IMR-90 (cell line): ENCODE results near the gene MYOCD. TPM values are rescaled to one million over a fixed set of nuclear protein-coding genes. Genes with fewer than 3 reads are reported as not detected.

Source experiments
- ATAC-seq: fragments of 200-7000 bp; cut with Tn5 transposase; 2 replicates; pipeline ENCODE4 v1.9.1; 2020; ENCODE audit warnings: low read depth, mild to moderate bottlenecking, moderate library complexity
- BruUV-seq: library from RNA; stranded (reverse); fragments of 400-500 nt; replicated peaks from 2 replicates; lab custom pipeline; 2021; lab: Mats Ljungman, UMichigan
- CTCF ChIA-PET: fragments of 300-600 bp; formaldehyde crosslinking; extraction: SDS; loops from one replicate; lab custom pipeline; 2021; ENCODE audit warnings: antibody characterized with exemption; lab: Yijun Ruan, JAX
- POLR2A ChIA-PET: fragments of 300-600 bp; sonication (Branson Sonifier 250); formaldehyde crosslinking; loops from one replicate; lab custom pipeline; 2022; ENCODE audit warnings: antibody characterized with exemption; ENCODE audit not compliant: unreplicated experiment; lab: Charles Lee
- DNase-seq: peaks from one replicate; pipeline ENCODE4 v3.0.0; 2013
- H2AFZ ChIP-seq: replicated peaks from 2 replicates; pipeline ENCODE3; 2013; ENCODE audit warnings: low read length, mild to moderate bottlenecking; ENCODE audit not compliant: poor library complexity
- H2AK5ac ChIP-seq: 2 replicates; pipeline ENCODE4 v1.6.1; 2013; ENCODE audit warnings: low read depth, low read length, inconsistent platforms
- H2AK9ac ChIP-seq: replicated peaks from 2 replicates; pipeline ENCODE3; 2013; ENCODE audit warnings: mild to moderate bottlenecking, low read depth, low read length, moderate library complexity; ENCODE audit not compliant: poor library complexity
- H2BK120ac ChIP-seq: 2 replicates; pipeline ENCODE4 v1.6.1; 2013; ENCODE audit warnings: low read depth, low read length, inconsistent platforms
- H2BK15ac ChIP-seq: 3 replicates; pipeline ENCODE4 v1.6.1; 2013; ENCODE audit warnings: low read depth, low read length, inconsistent platforms
- H2BK20ac ChIP-seq: 2 replicates; pipeline ENCODE4 v1.6.1; 2013; ENCODE audit warnings: low read depth, mild to moderate bottlenecking, inconsistent platforms, low read length, moderate library complexity
- H2BK5ac ChIP-seq: 2 replicates; pipeline ENCODE4 v1.6.1; 2013; ENCODE audit warnings: mild to moderate bottlenecking, low read depth, low read length, inconsistent platforms; ENCODE audit not compliant: poor library complexity, severe bottlenecking
- H3K14ac ChIP-seq: replicated peaks from 2 replicates; pipeline ENCODE4 v1.6.1; 2013; ENCODE audit warnings: low read depth, low read length, inconsistent platforms
- H3K18ac ChIP-seq: 2 replicates; pipeline ENCODE4 v1.6.1; 2013; ENCODE audit warnings: low read depth, low read length, control low read depth
- H3K23ac ChIP-seq: 2 replicates; pipeline ENCODE4 v1.6.1; 2013; ENCODE audit warnings: low read depth, low read length, inconsistent platforms
- H3K27ac ChIP-seq: 2 replicates; pipeline ENCODE4 v1.5.1; 2013; ENCODE audit warnings: mild to moderate bottlenecking, control low read depth, low read length; ENCODE audit not compliant: insufficient read depth
- H3K27me3 ChIP-seq: 2 replicates; pipeline ENCODE4 v1.6.1; 2013; ENCODE audit warnings: low read length; ENCODE audit not compliant: control insufficient read depth, insufficient read depth
- H3K36me3 ChIP-seq: 2 replicates; pipeline ENCODE4 v1.6.1; 2013; ENCODE audit warnings: low read length, mixed read lengths; ENCODE audit not compliant: control insufficient read depth, insufficient read depth
- H3K4ac ChIP-seq: 2 replicates; pipeline ENCODE4 v1.6.1; 2013; ENCODE audit warnings: low read depth, low read length, inconsistent platforms
- H3K4me1 ChIP-seq: 2 replicates; pipeline ENCODE4 v1.6.1; 2013; ENCODE audit warnings: low read length, mixed read lengths; ENCODE audit not compliant: control insufficient read depth, insufficient read depth
- H3K4me2 ChIP-seq: 2 replicates; pipeline ENCODE4 v1.6.1; 2013; ENCODE audit warnings: low read depth, mild to moderate bottlenecking, control low read depth, low read length, moderate library complexity
- H3K4me3 ChIP-seq: 2 replicates; pipeline ENCODE4 v1.5.1; 2013; ENCODE audit warnings: low read depth, mild to moderate bottlenecking, control low read depth, low read length, moderate library complexity; ENCODE audit not compliant: insufficient read depth
- H3K56ac ChIP-seq: 2 replicates; pipeline ENCODE4 v1.6.1; 2013; ENCODE audit warnings: low read length, inconsistent platforms; ENCODE audit not compliant: insufficient read depth; ENCODE audit errors: extremely low read depth
- H3K79me1 ChIP-seq, 2 experiments: 2 replicates each; pipeline ENCODE4 v1.6.1; 2013; ENCODE audit warnings: low read length in 2 of 2, inconsistent platforms in 1 of 2, low read depth in 1 of 2
- H3K9ac ChIP-seq: 2 replicates; pipeline ENCODE4 v1.6.1; 2013; ENCODE audit warnings: low read depth, low read length, control low read depth
- H3K9me1 ChIP-seq: 2 replicates; pipeline ENCODE4 v1.6.1; 2013; ENCODE audit warnings: low read length, inconsistent platforms; ENCODE audit not compliant: insufficient read depth
- H3K9me3 ChIP-seq: 2 replicates; pipeline ENCODE4 v1.6.1; 2013; ENCODE audit warnings: low read length; ENCODE audit not compliant: control insufficient read depth, insufficient read depth
- H4K20me1 ChIP-seq: 2 replicates; pipeline ENCODE4 v1.6.1; 2013; ENCODE audit warnings: low read length, inconsistent platforms; ENCODE audit not compliant: insufficient read depth
- H4K5ac ChIP-seq: 2 replicates; pipeline ENCODE4 v1.6.1; 2013; ENCODE audit warnings: mild to moderate bottlenecking, low read depth, low read length, control low read depth
- H4K8ac ChIP-seq, 2 experiments: 2 replicates each; pipeline ENCODE4 v1.6.1; 2013; ENCODE audit warnings: low read depth in 2 of 2, low read length in 2 of 2, control low read depth in 1 of 2, inconsistent platforms in 1 of 2
- H4K91ac ChIP-seq: 2 replicates; pipeline ENCODE4 v1.6.1; 2013; ENCODE audit warnings: low read depth, low read length, inconsistent platforms; ENCODE audit not compliant: insufficient read depth
- BHLHE40 ChIP-seq: fragments of 150-350 bp; IDR thresholded peaks from 2 replicates; pipeline ENCODE4 v1.6.1; 2016; ENCODE audit warnings: mild to moderate bottlenecking, low read depth, low read length
- CHD1 ChIP-seq: IDR thresholded peaks from 2 replicates; pipeline ENCODE4 v1.6.1; 2012; ENCODE audit warnings: low read depth, low read length, improper control_type of control experiment
- FOS ChIP-seq: fragments of 150-350 bp; IDR thresholded peaks from 2 replicates; pipeline ENCODE4 v1.6.1; 2016; ENCODE audit warnings: low read depth, low read length
- MXI1 ChIP-seq: IDR thresholded peaks from 2 replicates; pipeline ENCODE4 v1.6.1; 2012; ENCODE audit warnings: low read depth, mild to moderate bottlenecking, low read length, moderate library complexity, borderline replicate concordance
- NFE2L2 ChIP-seq: fragments of 150-350 bp; IDR thresholded peaks from 2 replicates; pipeline ENCODE4 v1.6.1; 2016; ENCODE audit warnings: low read depth, mild to moderate bottlenecking, low read length
- RAD21 ChIP-seq: IDR thresholded peaks from 2 replicates; pipeline ENCODE4 v1.6.1; 2012; ENCODE audit warnings: low read length, improper control_type of control experiment
- SMC3 ChIP-seq: fragments of 150-350 bp; IDR thresholded peaks from 2 replicates; pipeline ENCODE4 v1.6.1; 2016; ENCODE audit warnings: low read depth, mild to moderate bottlenecking, antibody characterized with exemption, low read length, moderate library complexity
- WGBS, 2 experiments: methylation state at CpG; one replicate each; pipeline versions ENCODE4 v1.1.5 to v1.1.7; 2013; ENCODE audit warnings: missing lambda C conversion rate in 2 of 2; ENCODE audit not compliant: insufficient read length in 1 of 2; ENCODE audit errors: extremely low coverage in 2 of 2; 5-methylcytosine and 5-hydroxymethylcytosine counted together
- dilution Hi-C: fragments of 300-500 bp; cut with HindIII; formaldehyde crosslinking; loops from one replicate; pipeline ENCODE4 v1.14.3; 2018; ENCODE audit warnings: low sequenced_read_pairs; ENCODE audit not compliant: unreplicated experiment
- in situ Hi-C: fragments of 300-500 bp; cut with MboI; formaldehyde crosslinking; loops from 3 replicates; pipeline ENCODE4 v1.14.3; 2019; ENCODE audit warnings: low sequenced_read_pairs, inconsistent platforms, mixed read lengths
- intact Hi-C: fragments of 100-400 bp; cut with micrococcal nuclease; formaldehyde crosslinking; loops from 2 replicates; pipeline ENCODE4 v1.10.0; 2022
- polyA plus RNA-seq, 3 experiments: library from polyadenylated mRNA; depleted of rRNA; stranded (reverse); fragments of >200 nt; gene quantifications; 2 replicates each; pipeline ENCODE4 v1.2.3, GENCODE V29; 2012; ENCODE audit warnings: low replicate concordance in 1 of 3
- total RNA-seq: library from RNA; depleted of rRNA; stranded (reverse); fragments of >200 nt; gene quantifications from 2 replicates; pipeline ENCODE4 v1.2.3, GENCODE V29; 2012
- TF ChIP-seq, protein P1 (sequence below): conservative IDR thresholded peaks from 2 replicates; pipeline ENCODE4 v1.5.1; 2012; ENCODE audit warnings: mild to moderate bottlenecking, low read depth, low read length, improper control_type of control experiment
- TF ChIP-seq, protein P2 (sequence below): fragments of 150-350 bp; IDR thresholded peaks from 2 replicates; pipeline ENCODE4 v1.6.1; 2017; ENCODE audit warnings: mild to moderate bottlenecking, antibody characterized with exemption, low read length, low read depth

MYOCD gene
- total and polyA plus RNA-seq, 2 of the 4 experiments (the other 2 are of a cell fraction) = 10.6 to 20.1 TPM

DNA sequence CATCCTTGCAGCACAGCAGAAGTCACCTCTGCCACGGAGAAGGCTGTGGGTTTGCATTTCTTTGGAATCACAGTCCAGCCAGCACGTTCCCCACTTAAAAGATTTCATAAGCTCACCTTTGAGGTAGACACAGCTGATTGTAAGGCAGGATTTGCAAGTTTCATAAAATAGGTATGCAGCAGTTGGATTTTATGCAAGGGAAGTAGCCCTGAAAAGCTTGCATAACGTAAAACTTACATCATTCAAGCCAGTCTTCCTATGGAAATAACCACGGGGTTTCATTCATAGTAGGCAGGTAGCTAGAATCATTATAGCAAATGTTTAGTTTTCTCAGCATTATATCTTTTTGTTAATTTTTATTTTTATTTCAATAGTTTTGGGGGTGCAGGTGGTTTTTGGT lies 73.8 kb downstream of the MYOCD start:
- Histone ChIP-seq H2BK15ac (no peak overlapping the region), H3K23ac (no peak overlapping the region), H3K79me1 (peaks cover 0 to 7% of the 10 kb centered on the region in 2 experiments; a peak in 1 of 4 replicates), H3K4me3 (no peak overlapping the region), H3K36me3 (peaks cover 15% of the 10 kb centered on the region), H2BK120ac (no peak overlapping the region), H4K91ac (no peak overlapping the region), H4K20me1 (no peaks in the 10 kb centered on the region), H2AFZ (no peak overlapping the region), H3K4me1 (peaks cover 24% of the 10 kb centered on the region), H3K27ac (no peak overlapping the region), H2AK5ac (no peak overlapping the region), H3K9me3 (no peaks in the 10 kb centered on the region), H3K9ac (no peak overlapping the region), H4K8ac (no peak overlapping the region), H2BK20ac (no peak overlapping the region), H2AK9ac (no peak overlapping the region), H3K14ac (no peak overlapping the region), H3K4me2 (no peak overlapping the region), H3K9me1 (peaks cover 5% of the 10 kb centered on the region), H3K56ac (no peak overlapping the region), H3K27me3 (no peaks in the 10 kb centered on the region), H3K4ac (no peak overlapping the region), H2BK5ac (no peak overlapping the region), H3K18ac (no peak overlapping the region), H4K5ac (no peak overlapping the region)
- intact Hi-C loops (no loop called here), dilution Hi-C loops (no loop called here), in situ Hi-C loops (loop anchor here (10.0 kb wide), 1 partner anchor 485 kb away; no protein-coding TSS in a partner anchor)
- ATAC-seq (no peak), DNase-seq (no peak)
- BruUV-seq = no TSS peak
- ChIA-PET CTCF (no interaction called here), POLR2A (no interaction called here)
- no peak for TF ChIP-seq SMC3
- no peak for TF ChIP-seq BHLHE40
- TF ChIP-seq, protein P1, sequence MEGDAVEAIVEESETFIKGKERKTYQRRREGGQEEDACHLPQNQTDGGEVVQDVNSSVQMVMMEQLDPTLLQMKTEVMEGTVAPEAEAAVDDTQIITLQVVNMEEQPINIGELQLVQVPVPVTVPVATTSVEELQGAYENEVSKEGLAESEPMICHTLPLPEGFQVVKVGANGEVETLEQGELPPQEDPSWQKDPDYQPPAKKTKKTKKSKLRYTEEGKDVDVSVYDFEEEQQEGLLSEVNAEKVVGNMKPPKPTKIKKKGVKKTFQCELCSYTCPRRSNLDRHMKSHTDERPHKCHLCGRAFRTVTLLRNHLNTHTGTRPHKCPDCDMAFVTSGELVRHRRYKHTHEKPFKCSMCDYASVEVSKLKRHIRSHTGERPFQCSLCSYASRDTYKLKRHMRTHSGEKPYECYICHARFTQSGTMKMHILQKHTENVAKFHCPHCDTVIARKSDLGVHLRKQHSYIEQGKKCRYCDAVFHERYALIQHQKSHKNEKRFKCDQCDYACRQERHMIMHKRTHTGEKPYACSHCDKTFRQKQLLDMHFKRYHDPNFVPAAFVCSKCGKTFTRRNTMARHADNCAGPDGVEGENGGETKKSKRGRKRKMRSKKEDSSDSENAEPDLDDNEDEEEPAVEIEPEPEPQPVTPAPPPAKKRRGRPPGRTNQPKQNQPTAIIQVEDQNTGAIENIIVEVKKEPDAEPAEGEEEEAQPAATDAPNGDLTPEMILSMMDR = no peak
- TF ChIP-seq RAD21 = no peak
- TF ChIP-seq, protein P2, sequence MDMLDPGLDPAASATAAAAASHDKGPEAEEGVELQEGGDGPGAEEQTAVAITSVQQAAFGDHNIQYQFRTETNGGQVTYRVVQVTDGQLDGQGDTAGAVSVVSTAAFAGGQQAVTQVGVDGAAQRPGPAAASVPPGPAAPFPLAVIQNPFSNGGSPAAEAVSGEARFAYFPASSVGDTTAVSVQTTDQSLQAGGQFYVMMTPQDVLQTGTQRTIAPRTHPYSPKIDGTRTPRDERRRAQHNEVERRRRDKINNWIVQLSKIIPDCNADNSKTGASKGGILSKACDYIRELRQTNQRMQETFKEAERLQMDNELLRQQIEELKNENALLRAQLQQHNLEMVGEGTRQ = no peak
- no peak for TF ChIP-seq CHD1
- no peak for TF ChIP-seq MXI1
- TF ChIP-seq NFE2L2 = no peak
- no peak for TF ChIP-seq FOS
- no CpG with 5 or more reads among the region's 4 CpGs for WGBS, 2 experiments
